Hematopoietic multipotent progenitor cell treated with erythropoietin and hydrocortisone succinate and interleukin-3 and kit ligand, for 15 days (in vitro differentiated cells): ENCODE results near the gene FBLN2.
"Not testable (repeated sequence)": the region's sequence is repeated elsewhere in the genome, so short reads cannot be mapped to it uniquely, and the experiment has no call there.

Source experiments
- DNase-seq: peaks from one replicate; pipeline ENCODE4 v3.0.0-alpha.2; 2015; ENCODE audit warnings: low spot score

The FBLN2 gene

GRCh38 chr3:13549623-13550422 is 898 bp downstream of the FBLN2 start:
- no peak for DNase-seq

- no peak for DNase-seq
Observed at GRCh38 chr3:13550423-13550690, 1.4 kb downstream of the FBLN2 start.

GRCh38 chr3:13550791-13551360 is 2.0 kb downstream of the FBLN2 start:
- no peak for DNase-seq

GRCh38 chr3:13552857-13553652 is 4.1 kb downstream of the FBLN2 start:
- no peak for DNase-seq

- no peak for DNase-seq
Observed at GRCh38 chr3:13553686-13554085, 4.8 kb downstream of the FBLN2 start.

GRCh38 chr3:13555753-13556152 is 6.8 kb downstream of the FBLN2 start:
- DNase-seq, result no peak

- no peak for DNase-seq
Observed at GRCh38 chr3:13556207-13556606, 7.3 kb downstream of the FBLN2 start.

GRCh38 chr3:13556917-13557316 is 8.0 kb downstream of the FBLN2 start:
- DNase-seq, result no peak

GRCh38 chr3:13557417-13557816 is 8.5 kb downstream of the FBLN2 start:
- DNase-seq, result no peak

GRCh38 chr3:13557926-13558325 is 9.0 kb downstream of the FBLN2 start:
- no peak for DNase-seq

GRCh38 chr3:13558651-13559050 is 9.7 kb downstream of the FBLN2 start:
- DNase-seq, result no peak

GRCh38 chr3:13559764-13560525 is 11.0 kb downstream of the FBLN2 start:
- no peak for DNase-seq

- DNase-seq, result no peak
Observed at GRCh38 chr3:13561376-13561775, 12.5 kb downstream of the FBLN2 start.

- DNase-seq, result no peak
Observed at GRCh38 chr3:13561967-13562366, 13.0 kb downstream of the FBLN2 start.

- not testable (repeated sequence) for DNase-seq
Observed at GRCh38 chr3:13562421-13562820, 13.5 kb downstream of the FBLN2 start.

GRCh38 chr3:13563321-13563720 is 14.4 kb downstream of the FBLN2 start:
- DNase-seq, result no peak

- DNase-seq, result no peak
Observed at GRCh38 chr3:13563911-13564310, 15.0 kb downstream of the FBLN2 start.

- DNase-seq, result no peak
Observed at GRCh38 chr3:13564751-13565560, 16.0 kb downstream of the FBLN2 start.

GRCh38 chr3:13565581-13566452 is 16.9 kb downstream of the FBLN2 start:
- DNase-seq, result no peak

- no peak for DNase-seq
Observed at GRCh38 chr3:13566453-13566748, 17.5 kb downstream of the FBLN2 start.

GRCh38 chr3:13566769-13567310 is 17.9 kb downstream of the FBLN2 start:
- DNase-seq, result no peak
